Adrenal gland (tissue), 12 donors: Measurements from ENCODE around the gene VCP. TPM values are rescaled to one million over a fixed set of nuclear protein-coding genes. Genes with fewer than 3 reads are reported as not detected.

ENCODE experiments used
- DNase-seq, 7 donors: peaks; one replicate each; pipeline ENCODE4 v3.0.0-alpha.2; 2019 to 2020
- H3K27ac ChIP-seq, 5 donors: fragments of 200-600 bp; sonication (generic) in 4 of 5; 1 replicate in 3 of 5; 2 replicates in 2 of 5; pipeline versions ENCODE4 v1.5.1 to v1.8.0; 2016 to 2020; ENCODE audit warnings: mild to moderate bottlenecking in 1 of 5
- H3K27me3 ChIP-seq: fragments of 200-600 bp; 2 replicates; pipeline ENCODE4 v1.8.0; 2021
- H3K36me3 ChIP-seq, 2 donors: fragments of 200-600 bp; replicated peaks in 1 of 2; 1 replicate in 1 of 2; 2 replicates in 1 of 2; pipeline versions ENCODE4 v1.5.1 to v1.8.0; 2018 to 2022
- H3K4me1 ChIP-seq, 2 donors: fragments of 200-600 bp; replicated peaks in 1 of 2; 1 replicate in 1 of 2; 2 replicates in 1 of 2; pipeline versions ENCODE4 v1.5.1 to v1.8.0; 2018 to 2021
- H3K4me3 ChIP-seq, 4 donors: fragments of 200-600 bp; sonication (generic) in 3 of 4; one replicate each; pipeline ENCODE4 v1.5.1; 2016 to 2018
- H3K9me3 ChIP-seq, 3 donors: fragments of 200-600 bp; sonication (generic) in 1 of 3; replicated peaks in 1 of 3; 1 replicate in 2 of 3; 2 replicates in 1 of 3; pipeline versions ENCODE4 v1.5.1 to v1.8.0; 2016 to 2021
- CTCF ChIP-seq, 6 experiments: fragments of 450-650 bp in 4 of 6; fragments of 200-600 bp in 2 of 6; sonication (generic) in 1 of 6; IDR thresholded peaks; 1 replicate in 5 of 6; 2 replicates in 1 of 6; pipeline versions ENCODE4 v1.5.1 to v1.8.0; 2016 to 2021; ENCODE audit warnings: antibody characterized with exemption in 6 of 6, mild to moderate bottlenecking in 2 of 6, moderate library complexity in 1 of 6
- POLR2A ChIP-seq, 2 donors: fragments of 450-650 bp; IDR thresholded peaks; one replicate each; pipeline ENCODE4 v1.6.1; 2017; ENCODE audit warnings: antibody characterized with exemption in 2 of 2, mild to moderate bottlenecking in 2 of 2, moderate library complexity in 1 of 2
- WGBS, 4 donors: extraction: QIAGEN DNeasy Blood & Tissue Kit in 2 of 4; methylation state at CpG; one replicate each; pipeline versions ENCODE4 v1.1.5 to v1.1.7; 2013 to 2017; 5-methylcytosine and 5-hydroxymethylcytosine counted together
- intact Hi-C, 2 donors: fragments of 100-400 bp; cut with DNase I; formaldehyde crosslinking; loops; one replicate each; pipeline versions ENCODE4 v1.14.1 to v1.15.0; 2022 to 2023
- polyA plus RNA-seq, 3 donors: library from polyadenylated mRNA; stranded (reverse); fragments of 200-250 nt in 2 of 3; fragments of 350-450 nt in 1 of 3; fragmentation: Illumina TruSeq in 1 of 3; extraction: RNeasy Lipid Tissue Mini Kit (QIAGEN cat#74804) in 1 of 3; gene quantifications; one replicate each; pipeline ENCODE4 v1.2.3, GENCODE V29; 2013 to 2014
- total RNA-seq, 9 donors: library from RNA; depleted of rRNA in 4 of 9; stranded (reverse); fragments of >200 nt in 4 of 9; fragments of 120-200 nt in 1 of 9; fragmentation: NEBNext Ultra II Directional in 1 of 9; extraction: Animal tissue kit (Norgen Biotek cat#: 25700) in 1 of 9; gene quantifications; one replicate each; pipeline versions ENCODE4 v1.1.0 to v1.2.4, GENCODE V29; 2013 to 2023
- donor health status: healthy with polysubstance abuse.
- donor health status: Bipolar disorder and iron deficiency.
- donor health status: DM: yes; HTN: yes; CAD: no.
- donor health status: DM: no; HTN: no; CAD: no.
- donor health status: DM: no; HTN: no; CAD: no.
- donor health status: DM: yes; HTN: yes; CAD: no.

The VCP gene
- total and polyA plus RNA-seq, 12 donors: 65.1 to 555 (median 251) TPM

DNA sequence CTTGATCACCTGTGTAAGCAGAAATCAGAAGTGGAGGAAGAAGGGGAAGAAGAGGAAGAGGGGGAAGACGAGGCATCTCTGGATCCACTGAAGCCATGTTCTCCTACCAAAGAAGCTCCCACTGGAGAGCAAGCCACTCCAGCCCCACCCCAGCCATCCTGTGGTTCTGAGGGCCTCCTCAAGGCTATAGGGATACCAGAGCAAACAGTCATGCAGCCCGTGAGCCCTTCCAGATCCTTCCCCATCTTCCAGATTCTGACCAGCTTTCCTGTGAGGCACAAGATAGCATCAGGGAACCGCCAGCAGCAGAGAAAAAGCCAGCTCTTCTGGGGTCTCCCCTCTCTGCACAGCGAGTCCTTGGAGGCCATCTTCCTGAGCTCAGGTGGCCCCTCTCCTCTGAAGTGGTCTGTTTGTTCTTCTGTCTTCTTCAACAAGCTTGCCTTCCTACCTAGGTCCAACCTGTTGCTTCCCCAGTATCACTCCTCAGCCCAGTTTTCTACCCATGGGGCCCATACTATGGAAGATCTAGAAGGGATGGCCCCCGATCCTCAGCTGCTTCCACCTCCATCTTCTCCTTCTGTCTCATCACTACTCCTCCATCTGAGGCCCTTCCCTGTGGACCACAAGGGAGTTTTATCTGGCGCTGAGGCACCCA is 29.4 kb downstream of the VCP start:
- Histone ChIP-seq H3K27ac (no peak overlapping the region), H3K36me3 (peaks cover 0 to 8% of the 10 kb centered on the region in 2 donors), H3K27me3 (no peaks in the 10 kb centered on the region), H3K4me1 (peaks cover 0 to 4% of the 10 kb centered on the region in 2 donors), H3K9me3 (no peaks in the 10 kb centered on the region), H3K4me3 (no peak overlapping the region)
- no peak for DNase-seq
- WGBS, 4 donors: 95 to 98% (median 96%) methylated on average over 4 to 6 of the region's 6 CpGs
- intact Hi-C loops: no loop called here
- no peak for TF ChIP-seq POLR2A (IDR thresholded peaks at IDR 0.05)
- no peak for TF ChIP-seq CTCF (IDR thresholded peaks at IDR 0.05)

GRCh38 chr9:35042081-35042604 is 30.3 kb downstream of the VCP start:
- DNase-seq: peak in 2 of 7 donors; percentile 25 to 44
- WGBS, 4 donors: 80 to 100% (median 83%) methylated on average over 2 to 3 of the region's 3 CpGs
- H3K9me3 ChIP-seq: no peaks in the 10 kb centered on the region
- peaks cover 0 to 4% of the 10 kb centered on the region in 2 donors for H3K4me1 ChIP-seq
- intact Hi-C loops: no loop called here
- peaks cover 0 to 4% of the 10 kb centered on the region in 2 donors for H3K36me3 ChIP-seq
- no peak overlapping the region for H3K4me3 ChIP-seq
- H3K27ac ChIP-seq: peak overlapping the region in 1 of 5 donors; percentile 20
- TF ChIP-seq POLR2A (IDR thresholded peaks at IDR 0.05) (no peak), CTCF (IDR thresholded peaks at IDR 0.05) (no peak)
- no peaks in the 10 kb centered on the region for H3K27me3 ChIP-seq

- WGBS, 4 donors: 58 to 72% (median 64%) methylated on average over 42 to 48 of the region's 48 CpGs
- peak overlapping the region in 2 of 5 donors; percentile 23 to 35 for H3K27ac ChIP-seq
- H3K4me3 ChIP-seq: no peak overlapping the region
Measured at GRCh38 chr9:35035851-35036701, 36.3 kb downstream of the VCP start.

More at GRCh38 chr9:35035851-35036701, 36.3 kb downstream of the VCP start:
- intact Hi-C loops: no loop called here
- TF ChIP-seq POLR2A (IDR thresholded peaks at IDR 0.05) (no peak), CTCF (IDR thresholded peaks at IDR 0.05) (no peak)
- Histone ChIP-seq H3K27me3 (no peaks in the 10 kb centered on the region), H3K9me3 (no peaks in the 10 kb centered on the region), H3K36me3 (no peaks in the 10 kb centered on the region), H3K4me1 (no peaks in the 10 kb centered on the region)
- peak in 5 of 7 donors; percentile 27 to 71 (median 43) for DNase-seq
